ENCODE data around the gene NBPF1. TPM values are rescaled to one million over a fixed set of nuclear protein-coding genes. Genes with fewer than 3 reads are reported as not detected.
"Not testable (repeated sequence)": the region's sequence is repeated elsewhere in the genome, so short reads cannot be mapped to it uniquely, and the experiment has no call there.

Gene NBPF1
- total RNA-seq, 2 experiments from 2014 or later = 2.8 to 3.1 TPM

DNA sequence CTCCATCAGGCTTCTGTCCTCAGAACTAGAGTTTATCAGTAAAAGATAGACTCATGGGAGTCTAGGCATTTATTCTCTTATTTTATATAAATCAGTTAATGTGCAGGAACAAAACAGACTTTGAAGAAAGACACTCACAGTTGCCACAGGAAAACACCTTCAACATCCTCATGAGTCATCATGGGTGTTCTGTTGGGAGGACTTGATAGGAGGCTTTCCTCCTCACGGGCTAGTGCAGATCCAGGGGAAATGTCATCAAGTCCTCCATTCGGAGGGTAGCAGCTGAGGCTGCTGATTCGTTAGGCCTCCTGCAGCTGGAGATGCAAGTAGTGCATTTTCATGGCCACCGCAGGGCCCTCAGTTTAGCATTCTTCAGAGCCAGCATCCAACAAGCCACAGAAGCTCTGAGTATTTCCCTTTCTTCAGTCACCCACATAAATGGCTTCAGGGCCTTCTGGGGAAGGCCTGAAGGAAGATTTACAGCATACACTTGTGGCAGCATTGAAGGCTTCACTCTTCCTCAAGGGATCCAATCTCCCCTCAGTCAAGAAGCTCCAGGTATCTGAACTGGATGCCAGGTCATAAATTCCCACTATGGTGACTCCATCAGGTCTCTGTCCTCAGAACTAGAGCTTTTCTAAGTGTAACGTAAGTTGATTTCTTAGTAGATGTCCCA lies 10.9 kb downstream of the NBPF1 start:
- CTCF ChIA-PET = interaction anchor here (1.4 to 2.7 kb wide), 2 partner anchors 10 to 103 kb away, joined by 5 to 9 read pairs; no protein-coding TSS in a partner anchor
- not testable (repeated sequence) for H3K4me3 Mint-ChIP-seq; H3K9me3 Mint-ChIP-seq (ENCODE audit: low read depth); ATAC-seq; H3K36me3 Mint-ChIP-seq; H3K4me1 Mint-ChIP-seq; DNase-seq; H3K27ac Mint-ChIP-seq; H3K27me3 Mint-ChIP-seq

DNA sequence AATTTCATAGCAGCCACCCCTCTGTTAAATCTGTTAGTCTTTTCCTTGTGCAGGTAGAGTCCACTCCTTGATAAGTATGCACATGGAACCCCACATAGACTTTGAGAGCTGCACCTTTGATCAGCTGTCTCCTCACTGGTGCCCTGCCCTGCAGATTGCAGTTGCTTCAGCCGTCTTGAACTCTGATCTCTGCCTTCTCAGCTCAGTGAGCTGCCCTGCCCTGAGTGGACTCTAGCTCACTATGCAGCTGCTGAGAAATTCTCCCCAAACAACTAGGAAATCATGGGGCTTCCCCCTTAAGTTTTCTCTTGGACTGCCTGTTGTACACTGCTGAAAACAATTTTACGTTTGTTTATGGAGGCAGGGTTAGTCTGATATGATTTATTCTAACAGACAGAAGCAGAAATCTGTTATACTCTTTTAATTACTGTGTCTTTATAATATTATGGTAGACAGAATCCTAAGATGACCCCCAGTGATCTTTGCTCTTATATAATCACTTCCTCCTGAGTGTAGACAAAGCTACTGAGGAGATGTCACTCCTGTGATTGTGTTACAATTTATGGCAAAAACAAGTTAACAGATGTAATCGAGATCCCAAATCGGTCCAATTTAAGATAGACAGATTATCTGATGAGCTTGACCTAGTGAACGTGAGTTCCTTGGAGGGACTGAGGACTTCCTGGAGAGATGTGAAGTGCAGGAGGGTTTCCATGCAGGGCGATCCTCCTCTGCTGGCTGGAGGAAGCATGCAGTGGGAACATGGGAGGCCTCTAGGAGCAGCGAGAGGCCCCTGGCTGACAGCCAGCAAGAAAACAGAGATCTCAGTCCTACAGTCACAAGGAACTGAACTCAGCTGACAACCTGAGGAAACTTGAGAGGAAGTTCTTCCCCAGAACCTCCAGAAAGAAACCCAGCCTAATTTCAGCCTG lies 12.2 kb downstream of the NBPF1 start:
- not testable (repeated sequence) for H3K4me3 Mint-ChIP-seq; H3K4me1 Mint-ChIP-seq; DNase-seq; H3K27ac Mint-ChIP-seq; H3K36me3 Mint-ChIP-seq; H3K27me3 Mint-ChIP-seq; ATAC-seq; H3K9me3 Mint-ChIP-seq (ENCODE audit: low read depth)
- CTCF ChIA-PET = interaction anchor here (2.0 to 2.7 kb wide), 2 partner anchors 11 to 23 kb away, joined by 5 to 9 read pairs; no protein-coding TSS in a partner anchor

DNA sequence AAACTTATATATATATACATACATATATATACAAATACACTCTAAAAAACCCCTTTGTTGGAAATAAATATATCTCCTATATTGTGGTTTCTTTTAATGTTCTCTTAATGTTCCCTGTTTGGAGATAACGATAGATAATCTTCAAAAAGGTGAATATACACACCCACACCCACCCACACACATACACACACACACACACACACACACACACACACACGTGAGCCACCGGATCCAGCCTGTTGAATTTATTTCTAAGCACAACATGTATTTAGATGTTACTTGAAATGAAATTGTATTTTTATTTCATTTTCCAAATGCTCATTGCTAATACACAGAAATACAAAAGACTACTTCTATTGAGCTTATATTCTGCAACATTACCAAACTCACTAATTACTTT lies 14.0 kb downstream of the NBPF1 start:
- CTCF ChIA-PET = interaction anchor here (1.1 to 2.0 kb wide), 2 partner anchors 10 to 25 kb away, joined by 3 to 5 read pairs; no protein-coding TSS in a partner anchor
- not testable (repeated sequence) for H3K36me3 Mint-ChIP-seq; H3K27ac Mint-ChIP-seq; H3K4me3 Mint-ChIP-seq; H3K27me3 Mint-ChIP-seq; H3K4me1 Mint-ChIP-seq; H3K9me3 Mint-ChIP-seq (ENCODE audit: low read depth); ATAC-seq
- peak; percentile 23 for DNase-seq

DNA sequence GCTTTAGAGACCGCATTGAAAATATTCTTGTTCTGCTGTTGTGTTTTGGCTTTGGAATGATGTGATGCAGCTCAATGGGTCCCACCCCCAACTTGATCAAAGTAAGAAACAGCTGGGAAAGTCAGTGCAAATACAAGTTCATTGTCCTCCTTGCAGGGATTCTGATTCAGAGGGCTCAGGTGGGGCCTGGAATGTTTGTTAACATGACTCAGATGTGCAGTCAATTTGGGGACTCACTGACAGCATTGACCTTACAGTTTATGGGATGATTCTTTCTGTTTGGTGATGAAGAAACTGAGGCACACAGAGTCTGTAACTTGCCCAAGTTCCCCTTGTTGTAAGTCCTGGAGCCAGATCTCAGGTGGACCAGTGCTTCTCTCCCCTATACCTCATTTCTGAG lies 18.1 kb downstream of the NBPF1 start:
- H3K4me1 Mint-ChIP-seq; H3K9me3 Mint-ChIP-seq (ENCODE audit: low read depth); ATAC-seq; H3K27me3 Mint-ChIP-seq; H3K36me3 Mint-ChIP-seq; DNase-seq; H3K4me3 Mint-ChIP-seq; H3K27ac Mint-ChIP-seq: not testable (repeated sequence)
- CTCF ChIA-PET = interaction anchor here (0.8 kb wide), 1 partner anchor 26 kb away, joined by 3 read pairs; no protein-coding TSS in a partner anchor

DNA sequence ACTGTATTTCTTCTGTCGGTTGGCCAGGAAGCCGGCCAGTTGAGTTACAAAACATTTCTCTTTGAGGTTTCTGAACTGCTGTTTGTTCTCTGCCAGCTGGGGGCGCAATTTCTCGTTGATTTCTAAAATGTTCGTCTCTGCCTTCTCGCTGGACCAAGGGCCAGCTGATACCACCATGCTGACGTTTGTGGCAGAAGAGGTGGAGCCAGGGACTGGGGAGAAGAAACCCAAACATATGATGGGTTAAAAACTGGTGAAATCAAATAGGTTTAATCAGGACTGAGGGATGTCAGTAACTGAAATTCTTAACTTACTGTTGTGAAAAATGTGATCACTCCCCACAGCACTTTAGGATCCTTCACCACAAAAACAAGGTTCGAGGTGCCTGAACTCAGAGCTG lies 21.5 kb downstream of the NBPF1 start:
- CTCF ChIA-PET = interaction anchor here (1.2 to 1.6 kb wide), 3 partner anchors 24 to 29 kb away, joined by 3 to 6 read pairs (median 4); no protein-coding TSS in a partner anchor
- not testable (repeated sequence) for ATAC-seq; H3K9me3 Mint-ChIP-seq (ENCODE audit: low read depth); H3K27ac Mint-ChIP-seq; H3K36me3 Mint-ChIP-seq; H3K4me1 Mint-ChIP-seq; H3K27me3 Mint-ChIP-seq; DNase-seq; H3K4me3 Mint-ChIP-seq

DNA sequence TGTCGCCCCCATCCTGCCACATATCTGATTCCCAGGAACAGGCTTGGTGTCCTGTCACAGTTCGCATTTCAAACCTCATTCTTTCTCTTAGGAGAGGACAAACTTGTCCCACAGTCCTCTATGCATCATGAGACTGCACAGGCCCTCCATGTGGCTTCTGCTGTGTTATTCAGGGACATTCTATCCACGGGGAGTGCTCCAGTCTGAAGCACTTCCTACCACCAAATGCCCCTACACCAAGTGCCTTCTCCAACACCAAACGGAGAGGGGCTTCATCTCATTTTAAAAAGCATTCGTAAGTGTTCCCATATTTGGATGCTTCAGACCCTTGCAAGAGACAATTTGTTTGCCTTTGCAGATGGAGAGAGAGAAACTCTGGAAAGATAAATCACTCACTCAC lies 25.3 kb downstream of the NBPF1 start:
- ATAC-seq; H3K4me1 Mint-ChIP-seq; CTCF ChIA-PET; H3K27ac Mint-ChIP-seq; DNase-seq; H3K4me3 Mint-ChIP-seq; H3K9me3 Mint-ChIP-seq (ENCODE audit: low read depth); H3K36me3 Mint-ChIP-seq: not testable (repeated sequence)
- peaks cover 10% of the 10 kb centered on the region for H3K27me3 Mint-ChIP-seq

DNA sequence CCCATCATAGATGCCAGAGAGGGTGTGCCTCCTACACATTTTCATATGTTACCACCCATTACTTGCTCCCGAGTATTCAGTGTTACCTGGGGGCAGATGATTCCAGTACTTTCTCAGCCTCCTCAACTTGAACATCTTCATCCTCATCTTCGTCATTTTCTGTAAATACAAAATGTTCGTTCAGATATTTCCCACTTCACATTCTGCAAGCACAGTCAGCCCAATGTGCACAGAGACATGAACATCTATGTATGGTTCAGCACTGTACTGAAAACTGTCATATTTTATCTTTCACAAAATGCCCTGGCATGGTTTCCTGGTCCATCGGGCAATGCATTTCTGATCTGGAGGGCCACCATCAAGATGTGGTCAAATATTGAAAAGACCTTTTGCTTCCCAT lies 25.7 kb downstream of the NBPF1 start:
- CTCF ChIA-PET; H3K36me3 Mint-ChIP-seq; H3K27ac Mint-ChIP-seq; H3K4me1 Mint-ChIP-seq; DNase-seq; H3K4me3 Mint-ChIP-seq; H3K9me3 Mint-ChIP-seq (ENCODE audit: low read depth); ATAC-seq: not testable (repeated sequence)
- peaks cover 10% of the 10 kb centered on the region for H3K27me3 Mint-ChIP-seq

DNA sequence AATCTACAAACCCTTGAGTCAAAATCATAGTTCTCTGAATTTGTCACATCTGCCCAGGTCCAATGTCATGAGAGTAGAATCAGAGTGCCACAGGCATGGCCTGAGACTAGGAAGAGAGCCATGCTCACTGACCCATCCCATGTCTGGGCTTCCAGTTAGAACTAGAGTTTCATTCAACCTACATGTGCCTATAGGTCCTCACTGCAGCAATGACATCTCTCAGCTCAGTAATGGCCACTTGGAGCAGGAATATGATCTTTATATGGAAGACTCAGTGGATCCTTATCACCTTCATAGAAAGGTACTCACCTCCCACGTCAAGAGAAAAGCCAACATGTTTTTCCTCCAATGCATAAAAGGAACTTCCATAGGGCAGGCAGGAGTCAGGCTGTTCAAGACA lies 48.0 kb downstream of the NBPF1 start:
- H3K4me1 Mint-ChIP-seq; H3K36me3 Mint-ChIP-seq; H3K9me3 Mint-ChIP-seq (ENCODE audit: low read depth); H3K27ac Mint-ChIP-seq; CTCF ChIA-PET; DNase-seq; ATAC-seq; H3K27me3 Mint-ChIP-seq; H3K4me3 Mint-ChIP-seq: not testable (repeated sequence)

DNA sequence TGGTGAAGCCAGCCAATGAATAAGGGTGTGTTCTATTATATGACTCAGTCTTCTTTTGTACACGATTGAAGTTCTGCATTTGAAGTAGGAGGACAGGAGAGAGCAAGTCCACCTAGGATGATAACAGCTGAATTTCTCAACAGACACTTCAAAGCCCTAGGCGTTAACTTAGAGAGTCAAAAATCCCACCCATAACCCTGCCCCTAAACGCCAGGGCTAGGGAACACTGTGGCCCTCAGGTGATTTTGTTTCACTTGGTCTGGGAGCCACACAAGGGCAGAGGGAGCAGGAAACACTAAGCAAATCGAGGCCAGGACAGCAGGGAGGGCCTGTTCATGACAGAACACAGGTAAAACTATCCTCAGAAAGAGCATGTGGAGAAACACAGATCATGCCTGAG lies 52.3 kb downstream of the NBPF1 start:
- CTCF ChIA-PET = interaction anchor here (0.6 kb wide), 1 partner anchor 939 kb away, joined by 3 read pairs; no protein-coding TSS in a partner anchor
- DNase-seq; H3K9me3 Mint-ChIP-seq (ENCODE audit: low read depth); H3K4me3 Mint-ChIP-seq; H3K27ac Mint-ChIP-seq; H3K27me3 Mint-ChIP-seq; H3K36me3 Mint-ChIP-seq; H3K4me1 Mint-ChIP-seq; ATAC-seq: not testable (repeated sequence)

DNA sequence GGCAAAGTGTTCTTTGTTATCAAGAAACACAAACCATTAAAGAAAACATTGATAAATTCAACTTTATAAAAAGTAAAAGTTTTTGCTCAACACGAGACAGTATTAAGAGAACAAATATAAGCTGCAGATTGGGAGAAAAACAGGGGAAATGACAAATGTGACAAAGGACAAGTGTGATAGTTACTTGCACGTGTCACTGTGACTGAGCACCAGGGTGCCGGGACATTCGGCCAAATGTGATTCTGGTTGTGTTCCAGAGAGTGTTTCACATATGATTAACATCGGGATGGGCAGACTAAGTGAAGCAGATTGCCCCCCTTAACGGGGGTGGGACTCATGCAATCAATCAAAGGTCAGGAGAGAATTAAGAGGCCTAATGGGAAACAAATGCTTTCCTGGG lies 52.9 kb downstream of the NBPF1 start:
- H3K4me3 Mint-ChIP-seq; H3K27ac Mint-ChIP-seq; H3K27me3 Mint-ChIP-seq; H3K9me3 Mint-ChIP-seq (ENCODE audit: low read depth); ATAC-seq; DNase-seq; H3K4me1 Mint-ChIP-seq; H3K36me3 Mint-ChIP-seq: not testable (repeated sequence)
- CTCF ChIA-PET = interaction anchor here (0.6 kb wide), 1 partner anchor 939 kb away, joined by 3 read pairs; no protein-coding TSS in a partner anchor

DNA sequence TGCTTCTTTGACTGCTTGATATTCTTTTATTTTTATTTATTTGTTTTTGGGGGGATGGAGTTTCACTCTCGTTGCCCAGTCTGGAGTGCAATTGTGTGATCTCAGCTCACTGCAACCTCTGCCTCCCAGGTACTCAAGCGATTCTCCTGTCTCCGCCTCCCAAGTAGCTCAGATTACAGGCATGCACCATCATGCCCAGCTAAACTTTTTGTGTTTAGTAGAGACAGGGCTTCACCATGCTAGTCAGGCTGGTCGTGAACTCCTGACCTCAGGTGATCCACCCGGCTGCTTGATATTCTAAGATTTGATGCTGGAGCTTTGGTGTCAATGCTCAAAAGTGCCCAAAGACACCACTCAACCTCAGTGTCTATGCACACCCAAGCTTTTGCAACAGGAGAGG lies 53.7 kb downstream of the NBPF1 start:
- H3K9me3 Mint-ChIP-seq (ENCODE audit: low read depth); ATAC-seq; H3K27ac Mint-ChIP-seq; H3K27me3 Mint-ChIP-seq; CTCF ChIA-PET; H3K4me1 Mint-ChIP-seq; H3K36me3 Mint-ChIP-seq; DNase-seq; H3K4me3 Mint-ChIP-seq: not testable (repeated sequence)

DNA sequence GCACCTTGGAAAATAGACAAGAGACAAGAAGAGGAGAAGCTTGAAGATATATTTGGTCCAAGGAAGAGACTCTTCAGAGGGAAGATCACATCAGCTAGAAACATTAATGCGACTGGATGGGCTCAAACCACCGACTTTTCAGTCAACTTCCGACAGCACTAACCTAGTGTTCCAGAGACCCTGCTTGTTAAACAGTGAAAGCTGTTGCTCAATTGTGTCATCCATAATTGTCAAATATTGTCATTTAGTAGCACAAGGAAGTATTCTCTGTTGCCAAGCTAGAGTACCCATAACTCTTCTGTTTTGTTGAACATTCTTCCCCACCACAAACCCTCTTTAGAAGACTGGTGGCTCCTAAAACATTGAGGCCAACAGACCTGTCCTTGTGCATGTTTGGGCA lies 56.3 kb downstream of the NBPF1 start:
- H3K36me3 Mint-ChIP-seq; H3K27ac Mint-ChIP-seq; DNase-seq; H3K4me3 Mint-ChIP-seq; H3K4me1 Mint-ChIP-seq; H3K9me3 Mint-ChIP-seq (ENCODE audit: low read depth); CTCF ChIA-PET; H3K27me3 Mint-ChIP-seq; ATAC-seq: not testable (repeated sequence)

DNA sequence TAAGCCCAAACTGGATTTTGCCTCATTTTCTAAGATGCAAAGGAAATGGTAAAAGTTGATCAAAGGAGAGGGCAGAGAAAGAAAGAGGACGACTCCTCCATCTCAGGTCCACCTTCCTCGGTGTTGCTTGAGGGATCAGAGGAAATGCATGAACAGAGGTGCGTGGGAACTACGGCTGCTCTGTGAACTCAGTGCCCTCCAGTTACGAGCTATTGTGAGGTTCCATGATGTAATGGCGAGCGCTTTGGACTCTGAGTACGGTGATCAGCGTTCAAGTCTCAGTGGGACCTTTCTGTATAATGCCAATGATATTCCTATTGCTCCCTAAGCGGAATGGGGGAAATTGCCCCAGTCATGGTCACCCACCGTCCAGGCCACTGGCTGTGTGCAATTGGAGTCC lies 60.1 kb downstream of the NBPF1 start:
- H3K27me3 Mint-ChIP-seq; H3K9me3 Mint-ChIP-seq (ENCODE audit: low read depth); ATAC-seq; DNase-seq; CTCF ChIA-PET; H3K4me1 Mint-ChIP-seq; H3K36me3 Mint-ChIP-seq; H3K27ac Mint-ChIP-seq; H3K4me3 Mint-ChIP-seq: not testable (repeated sequence)

All from activated CD8-positive, alpha-beta memory T cell treated with anti-CD3 and anti-CD28 coated beads, Interleukin-2, amount 10 ng/mL, durations not matched to agents 7 days and 5 days (primary cell).